Measurements from ENCODE around the gene DEFB121.

- TF ChIP-seq CTCF (IDR thresholded peaks at IDR 0.05) (no peak), POLR2A (IDR thresholded peaks at IDR 0.05) (no peak)
Measured at GRCh38 chr20:31390490-31390889, 15.5 kb downstream of the DEFB121 start, which contains the start of gene DEFB119.
